ENCODE results near the gene AVEN.

The AVEN gene

GRCh38 chr15:34065941-34066340 lies 26.9 kb upstream of the AVEN start:
- FAIRE-seq (no peak), DNase-seq (ENCODE audit: insufficient read length, low spot score) (no peak)

GRCh38 chr15:34065261-34065660 lies 26.3 kb upstream of the AVEN start:
- DNase-seq (ENCODE audit: insufficient read length, low spot score) (no peak), FAIRE-seq (no peak)
- TF ChIP-seq CTCF (IDR thresholded peaks at IDR 0.05; ENCODE audit: insufficient read depth, missing control alignments), result no peak

More at GRCh38 chr15:34065941-34066340, 26.9 kb upstream of the AVEN start:
- TF ChIP-seq CTCF (IDR thresholded peaks at IDR 0.05; ENCODE audit: insufficient read depth, missing control alignments), result no peak

GRCh38 chr15:34064438-34064837 lies 25.4 kb upstream of the AVEN start:
- TF ChIP-seq CTCF (IDR thresholded peaks at IDR 0.05; ENCODE audit: insufficient read depth, missing control alignments), result no peak
- DNase-seq (ENCODE audit: insufficient read length, low spot score) (no peak), FAIRE-seq (no peak)

- TF ChIP-seq CTCF (IDR thresholded peaks at IDR 0.05; ENCODE audit: insufficient read depth, missing control alignments), result no peak
- FAIRE-seq (no peak), DNase-seq (ENCODE audit: insufficient read length, low spot score) (no peak)
Observed at GRCh38 chr15:34059946-34060345, 20.9 kb upstream of the AVEN start.

- DNase-seq (ENCODE audit: insufficient read length, low spot score) (no peak), FAIRE-seq (no peak)
- no peak for TF ChIP-seq CTCF (IDR thresholded peaks at IDR 0.05; ENCODE audit: insufficient read depth, missing control alignments)
Observed at GRCh38 chr15:34059476-34059875, 20.5 kb upstream of the AVEN start.

- FAIRE-seq (no peak), DNase-seq (ENCODE audit: insufficient read length, low spot score) (no peak)
- TF ChIP-seq CTCF (IDR thresholded peaks at IDR 0.05; ENCODE audit: insufficient read depth, missing control alignments), result no peak
Observed at GRCh38 chr15:34056911-34057310, 17.9 kb upstream of the AVEN start.

GRCh38 chr15:34055868-34056595 lies 17.0 kb upstream of the AVEN start:
- FAIRE-seq, result no peak
- no peak for DNase-seq (ENCODE audit: insufficient read length, low spot score)
- no peak for TF ChIP-seq CTCF (IDR thresholded peaks at IDR 0.05; ENCODE audit: insufficient read depth, missing control alignments)

Data from D721Med (cell line).